ENCODE data around the gene ZMIZ2. TPM values are rescaled to one million over a fixed set of nuclear protein-coding genes. Genes with fewer than 3 reads are reported as not detected.

Gene ZMIZ2
- total and polyA plus RNA-seq, 9 of the 15 experiments (the other 6 are each of a cell fraction or from before 2014, with no cell fraction given), result 0.13 to 40.3 (median 4.9) TPM

- TF ChIP-seq CUX1 (CRISPR knock-in tag; IDR thresholded peaks at IDR 0.05), result no peak
- no peak for TF ChIP-seq LEF1 (IDR thresholded peaks at IDR 0.05)
- TF ChIP-seq ARID4B (CRISPR knock-in tag; IDR thresholded peaks at IDR 0.05), result no peak
- no peak for TF ChIP-seq PML (IDR thresholded peaks at IDR 0.05; ENCODE audit: low read length)
- no peak for TF ChIP-seq GABPA (tag; conservative IDR thresholded peaks at IDR 0.05; ENCODE audit: low read depth)
- TF ChIP-seq MXD1 (CRISPR knock-in tag; IDR thresholded peaks at IDR 0.05; ENCODE audit: borderline replicate concordance, poor library complexity, severe bottlenecking), result no peak
- peak; percentile 34; the same call in 1 of the 2 replicates for TF ChIP-seq CEBPB (tag; IDR thresholded peaks at IDR 0.05)
These were observed 10.5 kb upstream of the ZMIZ2 start (continued) for GRCh38 chr7:44738051-44738723.
